ENCODE results near the gene SH3BP1. TPM values are rescaled to one million over a fixed set of nuclear protein-coding genes. Genes with fewer than 3 reads are reported as not detected.

The SH3BP1 gene
- total and polyA plus RNA-seq, 2 of the 13 experiments (the other 11 are each of a cell fraction or from before 2014, with no cell fraction given): 8.4 to 18.5 TPM

DNA sequence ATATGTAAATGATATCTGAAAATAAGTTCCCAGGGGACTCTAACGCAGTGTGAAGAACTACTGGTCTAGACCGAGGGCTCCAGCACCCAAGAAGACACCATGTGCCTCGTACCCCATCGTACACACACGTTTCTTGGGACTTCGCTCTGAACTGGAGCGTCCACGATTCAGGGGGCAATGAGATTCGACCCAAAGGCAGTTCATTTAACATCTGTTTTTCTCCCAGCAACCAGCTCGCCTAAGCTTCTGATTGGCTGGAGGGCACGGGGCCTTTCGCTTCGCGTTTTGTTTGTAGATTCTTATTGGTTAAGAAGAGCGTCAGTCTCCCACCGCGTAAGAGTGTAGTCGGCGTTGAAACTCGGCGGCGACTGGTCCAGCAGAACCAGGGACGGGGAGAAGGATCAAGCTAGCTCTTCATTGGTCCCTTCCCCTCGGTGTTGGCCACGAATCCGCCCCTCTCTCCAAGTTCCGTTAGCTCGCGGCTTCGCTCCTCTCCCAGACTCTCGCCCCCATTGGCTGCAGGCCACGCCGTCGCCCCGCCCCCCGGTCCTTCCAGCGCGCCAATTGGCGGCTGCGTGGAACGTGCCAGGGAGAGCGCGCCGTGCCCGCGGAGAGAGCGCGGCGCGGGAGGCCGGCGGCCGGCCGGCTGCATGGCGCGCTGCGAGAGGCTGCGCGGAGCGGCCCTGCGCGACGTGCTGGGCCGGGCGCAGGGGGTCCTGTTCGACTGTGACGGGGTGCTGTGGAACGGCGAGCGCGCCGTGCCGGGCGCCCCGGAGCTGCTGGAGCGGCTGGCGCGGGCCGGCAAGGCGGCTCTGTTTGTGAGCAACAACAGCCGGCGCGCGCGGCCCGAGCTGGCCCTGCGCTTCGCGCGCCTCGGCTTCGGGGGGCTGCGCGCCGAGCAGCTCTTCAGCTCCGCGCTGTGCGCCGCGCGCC is 18.9 kb downstream of the SH3BP1 start, which contains the start of gene PDXP (continued):
- no peak for TF ChIP-seq ZMAT5 (CRISPR knock-in tag; IDR thresholded peaks at IDR 0.05; ENCODE audit: borderline replicate concordance, low read depth)
- TF ChIP-seq CBX1 (IDR thresholded peaks at IDR 0.05; ENCODE audit: low read depth): peak; percentile 85
- TF ChIP-seq NR0B2 (CRISPR knock-in tag; IDR thresholded peaks at IDR 0.05): no peak; the same call in 1 of the 2 replicates
- no peak for TF ChIP-seq FOXK2 (IDR thresholded peaks at IDR 0.05)
- TF ChIP-seq EEA1 (CRISPR knock-in tag; IDR thresholded peaks at IDR 0.05; ENCODE audit: borderline replicate concordance): no peak
- TF ChIP-seq, protein P1, sequence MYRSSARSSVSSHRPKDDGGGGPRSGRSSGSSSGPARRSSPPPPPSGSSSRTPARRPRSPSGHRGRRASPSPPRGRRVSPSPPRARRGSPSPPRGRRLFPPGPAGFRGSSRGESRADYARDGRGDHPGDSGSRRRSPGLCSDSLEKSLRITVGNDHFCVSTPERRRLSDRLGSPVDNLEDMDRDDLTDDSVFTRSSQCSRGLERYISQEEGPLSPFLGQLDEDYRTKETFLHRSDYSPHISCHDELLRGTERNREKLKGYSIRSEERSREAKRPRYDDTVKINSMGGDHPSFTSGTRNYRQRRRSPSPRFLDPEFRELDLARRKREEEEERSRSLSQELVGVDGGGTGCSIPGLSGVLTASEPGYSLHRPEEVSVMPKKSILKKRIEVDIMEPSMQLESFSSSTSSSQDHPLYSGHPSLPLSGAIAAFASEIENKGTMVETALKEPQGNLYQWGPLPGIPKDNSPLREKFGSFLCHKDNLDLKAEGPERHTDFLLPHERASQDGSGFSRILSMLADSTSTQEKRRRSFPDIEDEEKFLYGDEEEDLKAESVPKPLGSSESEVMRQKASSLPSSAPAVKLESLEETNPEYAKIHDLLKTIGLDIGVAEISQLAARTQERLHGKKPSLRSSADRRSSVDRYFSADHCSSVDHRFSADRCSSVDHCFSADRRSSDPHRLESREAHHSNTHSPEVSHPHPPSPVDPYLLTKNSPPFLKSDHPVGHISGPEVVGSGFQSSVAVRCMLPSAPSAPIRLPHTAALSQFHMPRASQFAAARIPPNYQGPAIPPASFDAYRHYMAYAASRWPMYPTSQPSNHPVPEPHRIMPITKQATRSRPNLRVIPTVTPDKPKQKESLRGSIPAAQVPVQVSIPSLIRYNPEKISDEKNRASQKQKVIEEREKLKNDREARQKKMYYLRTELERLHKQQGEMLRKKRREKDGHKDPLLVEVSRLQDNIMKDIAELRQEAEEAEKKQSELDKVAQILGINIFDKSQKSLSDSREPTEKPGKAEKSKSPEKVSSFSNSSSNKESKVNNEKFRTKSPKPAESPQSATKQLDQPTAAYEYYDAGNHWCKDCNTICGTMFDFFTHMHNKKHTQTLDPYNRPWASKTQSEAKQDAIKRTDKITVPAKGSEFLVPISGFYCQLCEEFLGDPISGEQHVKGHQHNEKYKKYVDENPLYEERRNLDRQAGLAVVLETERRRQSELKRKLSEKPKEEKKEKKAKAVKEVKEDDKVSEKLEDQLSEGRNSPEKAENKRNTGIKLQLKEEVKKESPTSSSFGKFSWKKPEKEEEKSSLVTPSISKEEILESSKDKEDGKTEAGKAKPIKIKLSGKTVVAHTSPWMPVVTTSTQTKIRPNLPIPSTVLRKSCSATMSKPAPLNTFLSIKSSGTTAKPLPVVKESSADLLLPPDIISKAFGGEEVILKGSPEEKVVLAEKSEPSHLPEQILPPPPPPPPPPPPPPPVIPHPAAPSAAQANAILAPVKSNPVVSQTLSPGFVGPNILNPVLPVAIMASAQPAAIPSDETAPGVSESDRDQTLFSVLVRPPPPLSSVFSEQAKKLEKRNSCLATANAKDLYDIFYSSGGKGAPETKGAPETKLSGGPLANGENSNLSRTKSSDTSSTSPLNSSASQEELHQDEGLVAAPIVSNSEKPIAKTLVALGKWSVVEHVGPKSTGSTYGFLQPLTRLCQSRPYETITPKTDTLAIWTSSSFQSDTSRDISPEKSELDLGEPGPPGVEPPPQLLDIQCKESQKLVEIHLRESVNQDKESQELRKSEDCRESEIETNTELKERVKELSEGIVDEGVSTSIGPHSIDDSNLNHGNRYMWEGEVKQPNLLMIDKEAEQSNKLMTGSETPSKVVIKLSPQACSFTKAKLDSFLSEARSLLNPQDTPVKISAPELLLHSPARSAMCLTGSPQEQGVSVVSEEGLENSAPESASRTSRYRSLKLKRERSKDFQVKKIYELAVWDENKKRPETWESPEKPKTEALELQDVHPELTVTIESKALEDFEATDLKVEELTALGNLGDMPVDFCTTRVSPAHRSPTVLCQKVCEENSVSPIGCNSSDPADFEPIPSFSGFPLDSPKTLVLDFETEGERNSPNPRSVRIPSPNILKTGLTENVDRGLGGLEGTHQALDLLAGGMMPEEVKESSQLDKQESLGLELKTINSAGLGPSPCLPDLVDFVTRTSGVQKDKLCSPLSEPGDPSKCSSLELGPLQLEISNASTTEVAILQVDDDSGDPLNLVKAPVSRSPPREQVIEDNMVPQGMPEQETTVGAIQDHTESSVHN (CRISPR knock-in tag; IDR thresholded peaks at IDR 0.05): no peak
- TF ChIP-seq ZNF335 (CRISPR knock-in tag; IDR thresholded peaks at IDR 0.05): no peak
- no peak for TF ChIP-seq ZNF3 (CRISPR knock-in tag; IDR thresholded peaks at IDR 0.05)
- TF ChIP-seq, protein P2, sequence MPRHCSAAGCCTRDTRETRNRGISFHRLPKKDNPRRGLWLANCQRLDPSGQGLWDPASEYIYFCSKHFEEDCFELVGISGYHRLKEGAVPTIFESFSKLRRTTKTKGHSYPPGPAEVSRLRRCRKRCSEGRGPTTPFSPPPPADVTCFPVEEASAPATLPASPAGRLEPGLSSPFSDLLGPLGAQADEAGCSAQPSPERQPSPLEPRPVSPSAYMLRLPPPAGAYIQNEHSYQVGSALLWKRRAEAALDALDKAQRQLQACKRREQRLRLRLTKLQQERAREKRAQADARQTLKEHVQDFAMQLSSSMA (CRISPR knock-in tag; IDR thresholded peaks at IDR 0.05): no peak
- no peak for TF ChIP-seq REXO4 (CRISPR knock-in tag; IDR thresholded peaks at IDR 0.05; ENCODE audit: borderline replicate concordance)
- TF ChIP-seq ZNF879 (CRISPR knock-in tag; IDR thresholded peaks at IDR 0.05): no peak
- peak; percentile 14; the same call in 1 of the 2 replicates for TF ChIP-seq ZNF235 (CRISPR knock-in tag; IDR thresholded peaks at IDR 0.05; ENCODE audit: borderline replicate concordance)
- TF ChIP-seq, protein P3, sequence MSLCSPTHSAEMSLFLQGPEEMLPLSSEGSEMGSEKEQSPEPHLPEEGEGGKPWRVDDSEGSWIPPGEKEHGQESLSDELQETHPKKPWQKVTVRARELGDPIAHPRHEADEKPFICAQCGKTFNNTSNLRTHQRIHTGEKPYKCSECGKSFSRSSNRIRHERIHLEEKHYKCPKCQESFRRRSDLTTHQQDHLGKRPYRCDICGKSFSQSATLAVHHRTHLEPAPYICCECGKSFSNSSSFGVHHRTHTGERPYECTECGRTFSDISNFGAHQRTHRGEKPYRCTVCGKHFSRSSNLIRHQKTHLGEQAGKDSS (CRISPR knock-in tag; IDR thresholded peaks at IDR 0.05; ENCODE audit: borderline replicate concordance, low read depth): no peak
- peak; percentile 14; the same call in 1 of the 2 replicates for TF ChIP-seq NCOR1 (IDR thresholded peaks at IDR 0.05; ENCODE audit: borderline replicate concordance, low read length)
- no peak for TF ChIP-seq IRF2 (CRISPR knock-in tag; IDR thresholded peaks at IDR 0.05)
- TF ChIP-seq LCORL (IDR thresholded peaks at IDR 0.05): no peak
- no peak for TF ChIP-seq LCORL (CRISPR knock-in tag; IDR thresholded peaks at IDR 0.05)

All from HepG2 (cell line).